Measurements from ENCODE around the gene POLR1H.
"Not testable (repeated sequence)": the region's sequence is repeated elsewhere in the genome, so short reads cannot be mapped to it uniquely, and the experiment has no call there.

The POLR1H gene

DNA sequence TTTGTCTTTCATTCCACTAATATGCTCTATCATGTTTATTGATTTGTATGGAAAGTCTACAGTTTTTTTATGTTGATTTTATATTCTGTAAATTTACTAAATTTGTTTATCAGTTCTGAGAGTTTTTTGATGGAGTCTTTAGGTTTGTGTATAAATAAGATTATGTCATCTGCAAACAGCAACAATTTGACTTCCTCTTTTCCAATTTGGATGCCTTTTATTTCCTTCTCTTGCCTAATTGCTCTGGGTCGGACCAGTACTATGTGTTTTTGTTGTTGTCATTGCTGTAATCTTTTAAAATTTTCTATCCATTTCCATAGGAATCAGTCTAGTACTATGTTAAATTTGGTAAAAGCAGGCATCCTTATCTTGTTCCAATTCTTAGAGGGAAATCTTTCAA, 31.5 kb upstream of the POLR1H start:
- CTCF ChIA-PET: no interaction called here

GRCh38 chr6:30031381-30031780, 29.7 kb upstream of the POLR1H start:
- no peak overlapping the region for H3K27ac ChIP-seq
- CTCF ChIA-PET: interaction anchor here (0.6 to 0.8 kb wide), 2 partner anchors 335 to 1855 kb away, joined by 3 to 4 read pairs; no protein-coding TSS in a partner anchor
- POLR2A ChIA-PET (ENCODE audit: low non-redundant PET): no interaction called here
- TF ChIP-seq, protein P1, sequence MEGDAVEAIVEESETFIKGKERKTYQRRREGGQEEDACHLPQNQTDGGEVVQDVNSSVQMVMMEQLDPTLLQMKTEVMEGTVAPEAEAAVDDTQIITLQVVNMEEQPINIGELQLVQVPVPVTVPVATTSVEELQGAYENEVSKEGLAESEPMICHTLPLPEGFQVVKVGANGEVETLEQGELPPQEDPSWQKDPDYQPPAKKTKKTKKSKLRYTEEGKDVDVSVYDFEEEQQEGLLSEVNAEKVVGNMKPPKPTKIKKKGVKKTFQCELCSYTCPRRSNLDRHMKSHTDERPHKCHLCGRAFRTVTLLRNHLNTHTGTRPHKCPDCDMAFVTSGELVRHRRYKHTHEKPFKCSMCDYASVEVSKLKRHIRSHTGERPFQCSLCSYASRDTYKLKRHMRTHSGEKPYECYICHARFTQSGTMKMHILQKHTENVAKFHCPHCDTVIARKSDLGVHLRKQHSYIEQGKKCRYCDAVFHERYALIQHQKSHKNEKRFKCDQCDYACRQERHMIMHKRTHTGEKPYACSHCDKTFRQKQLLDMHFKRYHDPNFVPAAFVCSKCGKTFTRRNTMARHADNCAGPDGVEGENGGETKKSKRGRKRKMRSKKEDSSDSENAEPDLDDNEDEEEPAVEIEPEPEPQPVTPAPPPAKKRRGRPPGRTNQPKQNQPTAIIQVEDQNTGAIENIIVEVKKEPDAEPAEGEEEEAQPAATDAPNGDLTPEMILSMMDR (conservative IDR thresholded peaks at IDR 0.05; ENCODE audit: low read depth): no peak
- DNase-seq (ENCODE audit: low spot score): no peak

More for the DNA sequence above, 31.5 kb upstream of the POLR1H start:
- POLR2A ChIA-PET (ENCODE audit: low non-redundant PET): no interaction called here
- no peak overlapping the region for H3K27ac ChIP-seq
- TF ChIP-seq, protein P1 (conservative IDR thresholded peaks at IDR 0.05; ENCODE audit: low read depth): no peak
- DNase-seq (ENCODE audit: low spot score): no peak

- POLR2A ChIA-PET (ENCODE audit: low non-redundant PET); H3K27ac ChIP-seq; DNase-seq (ENCODE audit: low spot score): not testable (repeated sequence)
- CTCF ChIA-PET: interaction anchor here (0.6 kb wide), 1 partner anchor 8 kb away, joined by 6 read pairs; no protein-coding TSS in a partner anchor
Measured at GRCh38 chr6:30033440-30033839, 27.6 kb upstream of the POLR1H start.

- ChIA-PET POLR2A (ENCODE audit: low non-redundant PET) (no interaction called here), CTCF (no interaction called here)
- DNase-seq (ENCODE audit: low spot score): no peak
- no peak overlapping the region for H3K27ac ChIP-seq
- TF ChIP-seq, protein P1 (conservative IDR thresholded peaks at IDR 0.05; ENCODE audit: low read depth): no peak
Measured at GRCh38 chr6:30035784-30036183, 25.3 kb upstream of the POLR1H start.

- H3K27ac ChIP-seq: no peak overlapping the region
- peak; percentile 38 for DNase-seq (ENCODE audit: low spot score)
- TF ChIP-seq, protein P1 (conservative IDR thresholded peaks at IDR 0.05; ENCODE audit: low read depth): peak; percentile 55
- POLR2A ChIA-PET (ENCODE audit: low non-redundant PET): no interaction called here
- CTCF ChIA-PET: interaction anchor here (0.6 to 0.9 kb wide), 5 partner anchors 9 to 135 kb away, joined by 3 read pairs; no protein-coding TSS in a partner anchor
Measured at GRCh38 chr6:30037182-30037788, 23.8 kb upstream of the POLR1H start.

DNA sequence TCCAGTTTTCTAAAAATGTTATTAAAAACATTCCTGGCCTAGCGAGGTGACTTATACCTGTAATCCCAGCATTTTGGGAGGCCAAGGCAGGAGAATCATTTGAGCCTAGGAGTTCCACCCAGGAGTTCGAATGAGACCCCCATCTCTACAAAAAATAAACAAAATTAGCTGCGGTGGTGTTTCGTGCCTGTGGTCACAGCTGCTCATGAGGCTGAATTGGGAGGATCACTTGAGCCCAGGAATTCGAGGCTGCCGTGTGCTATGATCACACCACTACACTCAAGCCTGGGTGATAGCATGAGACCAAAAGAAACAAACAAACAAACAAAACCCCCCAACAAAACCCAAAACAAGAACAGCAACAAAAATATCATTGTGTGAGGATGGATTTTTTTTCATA, 19.8 kb upstream of the POLR1H start:
- DNase-seq (ENCODE audit: low spot score): no peak
- CTCF ChIA-PET: interaction anchor here (0.6 to 0.7 kb wide), 3 partner anchors 52 to 282 kb away, joined by 3 to 6 read pairs (median 4); no protein-coding TSS in a partner anchor
- H3K27ac ChIP-seq: no peak overlapping the region
- POLR2A ChIA-PET (ENCODE audit: low non-redundant PET): no interaction called here
- TF ChIP-seq, protein P1 (conservative IDR thresholded peaks at IDR 0.05; ENCODE audit: low read depth): no peak

DNA sequence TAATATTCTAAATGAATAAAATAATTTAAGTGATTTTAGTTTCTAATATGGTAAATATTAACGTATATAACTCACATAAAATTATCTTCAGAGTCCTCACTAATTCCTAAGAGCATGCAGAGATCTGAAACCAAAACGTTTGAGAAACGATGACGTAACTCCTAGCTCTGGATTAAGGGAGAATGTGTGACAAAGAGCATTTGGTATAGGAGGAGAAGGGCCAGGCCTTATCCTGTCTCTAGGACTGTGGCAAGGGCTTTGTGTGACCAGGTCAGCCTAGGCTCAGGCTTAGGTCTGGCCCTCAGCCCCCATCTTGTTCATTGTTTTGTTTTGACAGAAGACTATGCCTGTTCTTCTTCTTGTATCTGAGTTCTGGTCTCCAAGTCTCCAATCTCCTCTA, 19.2 kb upstream of the POLR1H start:
- ChIA-PET CTCF (interaction anchor here (0.6 kb wide), 1 partner anchor 89 kb away, joined by 6 read pairs; no protein-coding TSS in a partner anchor), POLR2A (ENCODE audit: low non-redundant PET) (no interaction called here)
- TF ChIP-seq, protein P1 (conservative IDR thresholded peaks at IDR 0.05; ENCODE audit: low read depth): no peak
- no peak overlapping the region for H3K27ac ChIP-seq
- no peak for DNase-seq (ENCODE audit: low spot score)

All from RWPE1 (cell line).